Immature natural killer cell (primary cell): Measurements from ENCODE around the gene STX17. TPM values are rescaled to one million over a fixed set of nuclear protein-coding genes. Genes with fewer than 3 reads are reported as not detected.

Source experiments
- DNase-seq, 3 donors: peaks; one replicate each; pipeline ENCODE4 v3.0.0; 2022; ENCODE audit warnings: mixed read lengths in 1 of 3
- H3K27ac Mint-ChIP-seq, 6 donors: one replicate each; pipeline ENCODE4 v1.8.0; 2020; ENCODE audit warnings: mixed read lengths in 6 of 6, mild to moderate bottlenecking in 5 of 6, inconsistent platforms in 4 of 6, moderate library complexity in 3 of 6
- H3K27me3 Mint-ChIP-seq, 3 donors: one replicate each; pipeline ENCODE4 v1.8.0; 2020 to 2021; ENCODE audit warnings: low read depth in 3 of 3, mild to moderate bottlenecking in 3 of 3, mixed read lengths in 3 of 3, moderate library complexity in 3 of 3, inconsistent platforms in 1 of 3
- H3K36me3 Mint-ChIP-seq, 3 donors: one replicate each; pipeline ENCODE4 v1.8.0; 2020; ENCODE audit warnings: mixed read lengths in 3 of 3, inconsistent platforms in 2 of 3, mild to moderate bottlenecking in 2 of 3
- H3K4me1 Mint-ChIP-seq, 2 donors: one replicate each; pipeline ENCODE4 v1.8.0; 2020; ENCODE audit warnings: inconsistent platforms in 2 of 2, mild to moderate bottlenecking in 2 of 2, mixed read lengths in 2 of 2, moderate library complexity in 1 of 2
- H3K4me3 Mint-ChIP-seq, 5 donors: one replicate each; pipeline ENCODE4 v1.8.0; 2020; ENCODE audit warnings: mild to moderate bottlenecking in 5 of 5, mixed read lengths in 5 of 5, inconsistent platforms in 3 of 5, moderate library complexity in 3 of 5
- H3K9me3 Mint-ChIP-seq, 6 donors: one replicate each; pipeline ENCODE4 v1.8.0; 2020; ENCODE audit warnings: mild to moderate bottlenecking in 6 of 6, mixed read lengths in 6 of 6, inconsistent platforms in 4 of 6, moderate library complexity in 3 of 6
- polyA plus RNA-seq, 3 donors: library from polyadenylated mRNA; unstranded; fragments of 300-500 nt; fragmentation: Illumina TruSeq; gene quantifications; one replicate each; pipeline ENCODE4 v1.2.3, GENCODE V29; 2021

Gene STX17
- polyA plus RNA-seq, 3 donors from 2014 or later, result 17.3 to 28.5 (median 18.8) TPM

- Mint-ChIP-seq H3K4me3 (peak overlapping the region in 1 of 5 donors; percentile 12), H3K27ac (peak overlapping the region; percentile 2 to 77 (median 44)), H3K4me1 (peaks cover 23 to 53% of the 10 kb centered on the region in 2 donors), H3K36me3 (peaks cover 40 to 73% (median 71%) of the 10 kb centered on the region in 3 donors), H3K9me3 (peaks cover 1 to 15% (median 5%) of the 10 kb centered on the region in 6 donors), H3K27me3 (no peaks in the 10 kb centered on the region)
- DNase-seq, result no peak
Observed at GRCh38 chr9:99921875-99922710, 15.6 kb downstream of the STX17 start.

GRCh38 chr9:99922711-99923030 is 16.2 kb downstream of the STX17 start:
- peaks cover 40 to 69% (median 68%) of the 10 kb centered on the region in 3 donors for H3K36me3 Mint-ChIP-seq

GRCh38 chr9:99925541-99925940 is 19.1 kb downstream of the STX17 start:
- Mint-ChIP-seq H3K36me3 (peaks cover 40 to 66% (median 63%) of the 10 kb centered on the region in 3 donors), H3K27me3 (no peaks in the 10 kb centered on the region), H3K4me1 (peaks cover 23 to 35% of the 10 kb centered on the region in 2 donors), H3K4me3 (no peak overlapping the region), H3K9me3 (peaks cover 1 to 16% (median 5%) of the 10 kb centered on the region in 6 donors), H3K27ac (no peak overlapping the region)
- DNase-seq, result no peak

More at GRCh38 chr9:99922711-99923030, 16.2 kb downstream of the STX17 start:
- no peak for DNase-seq
- Mint-ChIP-seq H3K4me1 (peaks cover 23 to 49% of the 10 kb centered on the region in 2 donors), H3K4me3 (no peak overlapping the region), H3K27me3 (no peaks in the 10 kb centered on the region), H3K27ac (peak overlapping the region in 3 of 6 donors; percentile 2 to 77 (median 33)), H3K9me3 (peaks cover 1 to 16% (median 5%) of the 10 kb centered on the region in 6 donors)

- Mint-ChIP-seq H3K27ac (no peak overlapping the region), H3K4me3 (no peak overlapping the region)
Observed at GRCh38 chr9:99929652-99930051, 23.2 kb downstream of the STX17 start.

GRCh38 chr9:99931155-99931840 is 24.8 kb downstream of the STX17 start:
- no peak overlapping the region for H3K4me3 Mint-ChIP-seq
- H3K27ac Mint-ChIP-seq, result no peak overlapping the region

More at GRCh38 chr9:99929652-99930051, 23.2 kb downstream of the STX17 start:
- peaks cover 0 to 5% of the 10 kb centered on the region in 2 donors for H3K4me1 Mint-ChIP-seq
- peaks cover 1 to 16% (median 5%) of the 10 kb centered on the region in 6 donors for H3K9me3 Mint-ChIP-seq
- DNase-seq, result no peak
- peaks cover 23 to 52% (median 42%) of the 10 kb centered on the region in 3 donors for H3K36me3 Mint-ChIP-seq
- peaks cover 0 to 2% (median 0%) of the 10 kb centered on the region in 3 donors for H3K27me3 Mint-ChIP-seq

GRCh38 chr9:99936947-99937587 is 30.6 kb downstream of the STX17 start:
- Mint-ChIP-seq H3K27ac (no peak overlapping the region), H3K9me3 (peaks cover 0 to 7% (median 5%) of the 10 kb centered on the region in 6 donors), H3K36me3 (peaks cover 10 to 21% (median 18%) of the 10 kb centered on the region in 3 donors), H3K27me3 (peaks cover 0 to 2% (median 0%) of the 10 kb centered on the region in 3 donors), H3K4me3 (no peak overlapping the region), H3K4me1 (peaks cover 7% of the 10 kb centered on the region in 2 donors)
- no peak for DNase-seq

More at GRCh38 chr9:99931155-99931840, 24.8 kb downstream of the STX17 start:
- Mint-ChIP-seq H3K27me3 (peaks cover 0 to 2% (median 0%) of the 10 kb centered on the region in 3 donors), H3K36me3 (peaks cover 12 to 39% (median 31%) of the 10 kb centered on the region in 3 donors), H3K9me3 (peaks cover 0 to 8% (median under 1%) of the 10 kb centered on the region in 6 donors), H3K4me1 (peaks cover 2 to 6% of the 10 kb centered on the region in 2 donors)
- DNase-seq, result no peak

- no peak overlapping the region for H3K4me3 Mint-ChIP-seq
- H3K9me3 Mint-ChIP-seq, result no peaks in the 10 kb centered on the region
- no peak for DNase-seq
- peaks cover 0 to 7% of the 10 kb centered on the region in 2 donors for H3K4me1 Mint-ChIP-seq
- H3K27ac Mint-ChIP-seq, result no peak overlapping the region
- H3K27me3 Mint-ChIP-seq, result peaks cover 0 to 3% (median 0%) of the 10 kb centered on the region in 3 donors
- peaks cover 9 to 16% (median 12%) of the 10 kb centered on the region in 3 donors for H3K36me3 Mint-ChIP-seq
Observed at GRCh38 chr9:99947395-99947794, 40.9 kb downstream of the STX17 start.

- Mint-ChIP-seq H3K9me3 (no peaks in the 10 kb centered on the region), H3K27ac (no peak overlapping the region), H3K36me3 (peaks cover 9 to 18% (median 15%) of the 10 kb centered on the region in 3 donors), H3K4me3 (no peak overlapping the region), H3K27me3 (peaks cover 0 to 3% (median 0%) of the 10 kb centered on the region in 3 donors), H3K4me1 (peaks cover 0 to 5% of the 10 kb centered on the region in 2 donors)
- no peak for DNase-seq
Observed at GRCh38 chr9:99948482-99948881, 42.0 kb downstream of the STX17 start.

- H3K27ac Mint-ChIP-seq, result no peak overlapping the region
- no peaks in the 10 kb centered on the region for H3K27me3 Mint-ChIP-seq
- peaks cover 6 to 20% (median 16%) of the 10 kb centered on the region in 3 donors for H3K36me3 Mint-ChIP-seq
- H3K4me3 Mint-ChIP-seq, result no peak overlapping the region
- H3K4me1 Mint-ChIP-seq, result peaks cover 0 to under 1% of the 10 kb centered on the region in 2 donors
- H3K9me3 Mint-ChIP-seq, result no peaks in the 10 kb centered on the region
- DNase-seq, result no peak
Observed at GRCh38 chr9:99948896-99949295, 42.4 kb downstream of the STX17 start.

- no peak for DNase-seq
- H3K27ac Mint-ChIP-seq, result no peak overlapping the region
- H3K4me3 Mint-ChIP-seq, result no peak overlapping the region
- peaks cover 7 to 29% (median 18%) of the 10 kb centered on the region in 3 donors for H3K36me3 Mint-ChIP-seq
- H3K9me3 Mint-ChIP-seq, result no peaks in the 10 kb centered on the region
- H3K27me3 Mint-ChIP-seq, result no peaks in the 10 kb centered on the region
- H3K4me1 Mint-ChIP-seq, result no peaks in the 10 kb centered on the region
Observed at GRCh38 chr9:99953861-99954507, 47.5 kb downstream of the STX17 start.

GRCh38 chr9:99954819-99955218 is 48.4 kb downstream of the STX17 start:
- Mint-ChIP-seq H3K4me1 (no peaks in the 10 kb centered on the region), H3K4me3 (no peak overlapping the region), H3K27me3 (no peaks in the 10 kb centered on the region), H3K36me3 (peaks cover 8 to 31% (median 18%) of the 10 kb centered on the region in 3 donors), H3K27ac (no peak overlapping the region), H3K9me3 (no peaks in the 10 kb centered on the region)
- no peak for DNase-seq

GRCh38 chr9:99955606-99956005 is 49.2 kb downstream of the STX17 start:
- Mint-ChIP-seq H3K4me1 (no peaks in the 10 kb centered on the region), H3K36me3 (peaks cover 9 to 32% (median 19%) of the 10 kb centered on the region in 3 donors), H3K4me3 (no peak overlapping the region), H3K9me3 (no peaks in the 10 kb centered on the region), H3K27ac (peak overlapping the region in 1 of 6 donors; percentile 1), H3K27me3 (no peaks in the 10 kb centered on the region)
- DNase-seq, result no peak

- Mint-ChIP-seq H3K36me3 (peaks cover 17 to 44% (median 28%) of the 10 kb centered on the region in 3 donors), H3K27ac (no peak overlapping the region), H3K27me3 (no peaks in the 10 kb centered on the region), H3K9me3 (no peaks in the 10 kb centered on the region), H3K4me1 (peaks cover 0 to 4% of the 10 kb centered on the region in 2 donors), H3K4me3 (no peak overlapping the region)
- DNase-seq, result no peak
Observed at GRCh38 chr9:99962680-99963261, 56.3 kb downstream of the STX17 start.
